ENCODE data around the gene CDH15. TPM values are rescaled to one million over a fixed set of nuclear protein-coding genes. Genes with fewer than 3 reads are reported as not detected.

The CDH15 gene
- total and polyA plus RNA-seq, 2 of the 13 experiments (the other 11 are each of a cell fraction or from before 2014, with no cell fraction given) = 0.74 to 2.2 TPM

- TF ChIP-seq ZNF513 (CRISPR knock-in tag; conservative IDR thresholded peaks at IDR 0.05) = no peak
- TF ChIP-seq ZMAT3 (CRISPR knock-in tag; conservative IDR thresholded peaks at IDR 0.05) = peak; percentile 97; the same call in 1 of the 2 replicates
- no peak for TF ChIP-seq ZNF180 (CRISPR knock-in tag; IDR thresholded peaks at IDR 0.05; ENCODE audit: borderline replicate concordance, low read depth)
- TF ChIP-seq NCOA5 (CRISPR knock-in tag; IDR thresholded peaks at IDR 0.05) = no peak
- no peak for TF ChIP-seq KAT2B (IDR thresholded peaks at IDR 0.05; ENCODE audit: borderline replicate concordance, low read depth, low read length)
- TF ChIP-seq TBP (CRISPR knock-in tag; IDR thresholded peaks at IDR 0.05) = no peak
- TF ChIP-seq SP1 (IDR thresholded peaks at IDR 0.05) = no peak
- 0 out of 2 replicates have a peak, but pooled peaks have one; percentile 2 for TF ChIP-seq SP1 (CRISPR knock-in tag; IDR thresholded peaks at IDR 0.05)
- peak; percentile 98 for TF ChIP-seq ZNF274 (CRISPR knock-in tag; IDR thresholded peaks at IDR 0.05)
- TF ChIP-seq SP2 (CRISPR knock-in tag; IDR thresholded peaks at IDR 0.05) = 0 out of 2 replicates have a peak, but pooled peaks have one; percentile 18
- TF ChIP-seq SRF (IDR thresholded peaks at IDR 0.05; ENCODE audit: low read depth, low read length) = no peak
- peak; percentile 67; the same call in 1 of the 2 replicates for TF ChIP-seq SOX5 (CRISPR knock-in tag; IDR thresholded peaks at IDR 0.05; ENCODE audit: borderline replicate concordance)
- TF ChIP-seq MED13 (CRISPR knock-in tag; IDR thresholded peaks at IDR 0.05) = peak; percentile 42; the same call in 1 of the 2 replicates
- peak; percentile 90; the same call in 1 of the 2 replicates for TF ChIP-seq NFATC3 (CRISPR knock-in tag; IDR thresholded peaks at IDR 0.05)
- peak; percentile 73; the same call in 1 of the 2 replicates for TF ChIP-seq DZIP1 (CRISPR knock-in tag; IDR thresholded peaks at IDR 0.05)
- no peak; the same call in 1 of the 2 replicates for TF ChIP-seq HIVEP1 (CRISPR knock-in tag; IDR thresholded peaks at IDR 0.05)
- no peak for TF ChIP-seq U2AF1 (optimal IDR thresholded peaks at IDR 0.05; ENCODE audit: low read depth, low read length)
- peak; percentile 94; the same call in 1 of the 2 replicates for TF ChIP-seq FLYWCH1 (CRISPR knock-in tag; IDR thresholded peaks at IDR 0.05)
- TF ChIP-seq ZNF557 (CRISPR knock-in tag; IDR thresholded peaks at IDR 0.05) = no peak
- TF ChIP-seq HOXA5 (CRISPR knock-in tag; IDR thresholded peaks at IDR 0.05) = 0 out of 2 replicates have a peak, but pooled peaks have one; percentile 68
- TF ChIP-seq NFIC (IDR thresholded peaks at IDR 0.05; ENCODE audit: low read length) = no peak
- TF ChIP-seq SMARCC2 (IDR thresholded peaks at IDR 0.05) = no peak
- no peak for TF ChIP-seq MLXIP (CRISPR knock-in tag; IDR thresholded peaks at IDR 0.05; ENCODE audit: borderline replicate concordance)
- TF ChIP-seq CCAR2 (optimal IDR thresholded peaks at IDR 0.05; ENCODE audit: low read depth, low read length) = no peak
- no peak; the same call in 1 of the 2 replicates for TF ChIP-seq MAF1 (CRISPR knock-in tag; IDR thresholded peaks at IDR 0.05; ENCODE audit: borderline replicate concordance)
These were observed 12.3 kb upstream of the CDH15 start (continued) for GRCh38 chr16:89159066-89159849.
